GM18508 (cell line): Measurements from ENCODE around the gene TMEM132A.
"Not testable (repeated sequence)": the region's sequence is repeated elsewhere in the genome, so short reads cannot be mapped to it uniquely, and the experiment has no call there.

Experiments
- ATAC-seq: cut with Tn5 transposase; IDR thresholded peaks from one replicate; pipeline ENCODE4 v1.9.1; 2021; ENCODE audit warnings: moderate number of reproducible peaks; ENCODE audit not compliant: insufficient read depth, unreplicated experiment

The TMEM132A gene

GRCh38 chr11:60902625-60903024 lies 21.6 kb upstream of the TMEM132A start:
- ATAC-seq: no peak

GRCh38 chr11:60905047-60905446 lies 19.2 kb upstream of the TMEM132A start:
- ATAC-seq: no peak

- ATAC-seq: no peak
Measured at GRCh38 chr11:60905551-60906113, 18.6 kb upstream of the TMEM132A start.

GRCh38 chr11:60906132-60906972 lies 17.9 kb upstream of the TMEM132A start, which contains the start of gene PRPF19:
PRPF19 (minus strand) TSS chr11:60906585; CDS start chr11:60906382, 203 bp downstream.
- peak; percentile 49 for ATAC-seq

- no peak for ATAC-seq
Measured at GRCh38 chr11:60908803-60909202, 15.5 kb upstream of the TMEM132A start.

GRCh38 chr11:60909680-60910280 lies 14.5 kb upstream of the TMEM132A start:
- ATAC-seq: not testable (repeated sequence)

- ATAC-seq: peak; percentile 27
Measured at GRCh38 chr11:60910281-60910687, 14.0 kb upstream of the TMEM132A start.

- ATAC-seq: no peak
Measured at GRCh38 chr11:60910711-60911380, 13.4 kb upstream of the TMEM132A start.

GRCh38 chr11:60912223-60912850 lies 11.9 kb upstream of the TMEM132A start:
- no peak for ATAC-seq

GRCh38 chr11:60912851-60913528 lies 11.3 kb upstream of the TMEM132A start:
- ATAC-seq: no peak

- peak; percentile 27 for ATAC-seq
Measured at GRCh38 chr11:60913793-60914632, 10.2 kb upstream of the TMEM132A start, which contains the start of gene TMEM109. TMEM109 (plus strand) TSS chr11:60914158; CDS start chr11:60919694, 5,536 bp downstream.

GRCh38 chr11:60914633-60915247 lies 9.5 kb upstream of the TMEM132A start:
- no peak for ATAC-seq

- no peak for ATAC-seq
Measured at GRCh38 chr11:60915248-60915914, 8.9 kb upstream of the TMEM132A start.

- ATAC-seq: no peak
Measured at GRCh38 chr11:60916669-60917206, 7.5 kb upstream of the TMEM132A start.

GRCh38 chr11:60917267-60917666 lies 7.0 kb upstream of the TMEM132A start:
- no peak for ATAC-seq

GRCh38 chr11:60918251-60918938 lies 5.9 kb upstream of the TMEM132A start:
- no peak for ATAC-seq

- no peak for ATAC-seq
Measured at GRCh38 chr11:60918939-60919265, 5.4 kb upstream of the TMEM132A start.
